HG03378 (cell line): ENCODE results near the gene TSC1.

ENCODE experiments used
- ATAC-seq: cut with Tn5 transposase; IDR thresholded peaks from one replicate; pipeline ENCODE4 v1.9.1; 2021; ENCODE audit warnings: mild to moderate bottlenecking, moderate library complexity; ENCODE audit not compliant: unreplicated experiment

The TSC1 gene

DNA sequence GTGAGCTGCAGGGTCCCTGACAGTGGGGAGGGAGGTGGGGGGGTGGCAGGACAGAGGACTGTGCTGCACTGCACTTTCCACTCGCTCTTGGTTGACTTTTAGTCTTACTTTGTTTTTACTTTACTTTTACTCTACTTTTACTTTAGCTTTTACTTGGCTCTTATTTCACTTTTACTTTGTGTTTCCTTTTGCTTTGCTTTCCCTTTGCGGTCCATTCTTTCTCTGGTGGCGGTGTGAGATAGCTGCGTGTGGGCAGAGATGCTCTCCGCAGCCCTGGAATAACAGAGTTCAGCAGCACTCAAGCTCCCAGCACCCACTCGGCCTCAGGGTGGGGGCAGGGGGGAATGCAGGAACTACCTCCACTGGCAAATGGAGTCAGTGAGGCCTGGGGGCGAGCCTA, 71.0 kb downstream of the TSC1 start:
- no peak for ATAC-seq

DNA sequence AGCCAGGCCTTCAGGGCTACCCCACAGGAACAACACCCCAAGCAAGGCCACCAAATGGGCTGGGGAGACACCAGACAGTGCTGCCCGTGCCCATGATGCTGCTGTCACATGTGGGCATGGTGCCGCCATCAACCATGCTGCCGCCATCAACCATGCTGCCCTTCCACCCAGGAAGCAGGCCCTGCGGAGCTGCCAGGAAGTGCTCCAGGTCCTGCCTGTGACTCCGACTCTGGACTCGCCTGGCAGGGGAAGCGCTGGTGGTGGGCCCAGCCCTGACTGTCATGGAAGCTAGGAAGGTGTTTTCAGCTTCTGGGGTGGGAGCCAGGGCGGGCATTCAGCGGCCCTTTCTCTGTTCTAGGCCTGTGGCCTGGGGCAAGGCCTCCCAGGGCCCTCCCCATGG, 75.2 kb downstream of the TSC1 start:
- ATAC-seq = no peak

GRCh38 chr9:132866898-132867297, 77.5 kb downstream of the TSC1 start:
- no peak for ATAC-seq

DNA sequence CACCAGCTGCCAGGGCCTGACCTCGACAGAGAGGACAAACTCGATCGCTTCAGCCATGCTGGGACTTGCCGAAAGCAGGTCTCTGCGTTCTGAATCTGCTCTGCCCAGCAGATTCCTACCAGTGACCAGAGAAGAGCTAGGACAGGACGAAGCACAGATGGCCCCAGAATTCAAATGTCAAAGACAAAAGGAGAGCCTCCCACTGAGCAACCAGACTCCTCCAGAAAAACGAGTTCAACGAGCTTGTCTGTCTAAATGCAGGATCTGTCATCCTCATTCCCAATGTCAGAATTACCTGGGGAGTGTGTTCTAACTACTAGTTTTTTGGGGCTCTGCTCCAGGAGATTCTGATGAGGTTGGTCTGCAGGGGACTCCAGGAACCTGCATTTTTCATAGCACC, 79.7 kb downstream of the TSC1 start:
- ATAC-seq = no peak

GRCh38 chr9:132864277-132864676, 80.1 kb downstream of the TSC1 start:
- ATAC-seq = no peak

DNA sequence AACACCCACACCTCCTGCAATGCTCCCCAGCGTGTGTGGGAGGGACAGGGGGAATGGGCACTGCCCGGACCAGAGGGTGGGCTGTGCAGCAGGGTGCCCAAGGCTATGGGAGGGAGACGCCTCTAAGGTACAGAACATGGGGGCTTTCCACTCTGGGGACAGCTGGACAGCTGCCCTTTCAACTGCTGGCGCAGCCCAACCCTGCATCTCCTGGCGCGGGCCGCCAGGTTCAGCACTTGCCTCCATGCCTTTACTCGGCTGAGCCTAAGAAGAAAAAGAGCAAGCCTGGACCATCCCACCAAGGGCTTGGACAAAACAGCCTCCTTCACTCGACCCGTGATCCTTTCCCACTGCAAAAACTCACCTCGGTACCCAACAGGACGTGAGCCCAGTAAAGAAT, 81.3 kb downstream of the TSC1 start:
- no peak for ATAC-seq

DNA sequence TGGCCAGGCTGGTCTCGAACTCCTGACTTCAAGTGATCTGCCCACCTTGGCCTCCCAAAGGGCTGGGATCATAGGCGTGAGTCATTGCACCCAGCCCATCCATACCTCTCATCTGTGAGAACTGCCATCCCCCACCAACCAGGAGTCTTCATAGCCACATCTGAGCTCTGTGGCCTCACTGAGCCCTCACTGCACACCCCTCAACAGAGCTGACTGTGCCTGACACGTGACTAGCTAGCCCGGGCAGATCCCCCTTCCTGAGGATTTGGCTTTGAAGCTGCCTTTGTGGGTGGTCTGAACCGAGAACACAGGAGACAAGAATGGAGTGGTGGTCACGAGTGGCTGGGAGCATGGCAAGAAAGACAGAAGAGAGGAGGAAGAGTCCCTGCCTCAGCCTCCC, 81.9 kb downstream of the TSC1 start:
- ATAC-seq = no peak

- ATAC-seq = no peak
These were observed 82.8 kb downstream of the TSC1 start for GRCh38 chr9:132861666-132862065.

DNA sequence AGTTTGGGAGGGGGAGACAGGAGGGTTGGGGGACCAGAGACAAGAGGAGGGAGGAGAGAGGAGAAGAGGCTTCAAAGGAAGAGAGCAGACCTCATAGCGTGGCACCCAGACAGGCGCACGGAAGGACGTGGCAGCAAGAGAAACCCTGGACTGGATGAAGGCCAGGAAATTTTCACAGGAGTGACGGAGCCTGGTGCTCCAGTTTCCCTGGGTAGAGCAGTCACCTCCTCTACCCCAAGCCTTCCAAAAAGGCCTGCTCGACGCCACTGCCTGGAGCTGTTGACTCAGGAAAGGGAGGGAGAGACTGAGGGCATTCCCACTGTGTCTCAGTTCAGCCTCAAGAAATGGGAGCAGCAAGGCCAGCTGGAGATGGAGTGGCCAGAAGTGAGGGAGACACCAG, 85.7 kb downstream of the TSC1 start:
- ATAC-seq = no peak

GRCh38 chr9:132857616-132858342, 86.6 kb downstream of the TSC1 start:
- no peak for ATAC-seq

DNA sequence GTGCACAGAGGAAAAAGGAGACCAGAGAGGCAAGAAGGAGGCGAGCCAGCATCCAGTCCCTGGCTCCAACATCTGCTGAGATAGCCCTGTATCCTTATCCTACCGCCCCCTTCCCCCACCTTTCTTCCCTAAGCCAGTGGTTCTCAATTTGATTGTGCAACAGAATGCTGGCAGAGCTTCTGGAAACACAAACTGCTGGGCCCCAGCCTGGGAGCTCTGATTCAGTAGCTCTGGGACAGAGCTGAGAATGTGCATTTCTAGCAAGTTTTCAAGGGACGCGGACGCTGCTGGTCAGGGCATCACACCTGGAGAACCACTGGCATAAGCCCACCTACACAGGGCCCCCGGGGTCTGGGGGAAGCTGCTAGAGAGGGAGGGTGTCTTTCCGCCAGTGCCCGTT, 87.4 kb downstream of the TSC1 start:
- no peak for ATAC-seq

GRCh38 chr9:132855904-132856303, 88.5 kb downstream of the TSC1 start:
- ATAC-seq = no peak

DNA sequence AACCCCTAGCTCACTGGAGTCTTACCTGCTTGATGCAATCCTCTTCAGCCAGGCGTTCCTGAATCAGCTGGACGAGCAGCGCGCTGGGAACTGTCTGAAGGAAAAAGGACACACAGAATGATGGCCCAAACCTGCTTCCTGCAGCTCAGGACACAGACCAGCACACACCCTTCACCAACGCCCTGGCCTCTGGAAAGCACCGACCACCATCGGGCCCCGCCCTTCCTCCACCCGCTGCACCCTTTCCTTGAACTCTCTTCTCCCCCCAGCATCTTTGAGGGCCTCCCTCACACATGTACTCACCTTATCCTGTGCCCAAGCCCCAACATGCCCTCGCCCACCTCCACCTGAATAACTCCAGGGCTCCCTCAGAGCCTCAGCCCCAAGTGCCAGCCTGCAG, 89.6 kb downstream of the TSC1 start:
- ATAC-seq = no peak

DNA sequence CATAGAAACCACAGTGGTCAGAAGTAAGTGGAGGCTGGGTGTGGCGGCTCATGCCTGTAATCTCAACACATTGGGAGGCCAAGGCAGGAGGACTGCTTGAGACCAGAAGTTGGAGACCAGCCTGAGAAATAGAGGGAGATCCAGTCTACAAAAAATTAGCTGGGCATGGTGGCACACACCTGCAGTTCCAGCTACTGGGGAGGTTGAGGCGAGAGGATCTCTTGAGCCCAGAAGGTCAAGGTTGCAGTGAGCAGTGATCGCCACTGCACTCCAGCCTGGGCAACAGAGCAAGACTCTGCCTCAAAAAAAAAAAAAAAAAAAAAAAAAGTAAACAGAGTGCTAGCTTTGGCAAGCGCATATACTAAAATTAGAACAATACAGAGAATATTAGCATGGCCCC, 90.9 kb downstream of the TSC1 start:
- ATAC-seq = no peak

DNA sequence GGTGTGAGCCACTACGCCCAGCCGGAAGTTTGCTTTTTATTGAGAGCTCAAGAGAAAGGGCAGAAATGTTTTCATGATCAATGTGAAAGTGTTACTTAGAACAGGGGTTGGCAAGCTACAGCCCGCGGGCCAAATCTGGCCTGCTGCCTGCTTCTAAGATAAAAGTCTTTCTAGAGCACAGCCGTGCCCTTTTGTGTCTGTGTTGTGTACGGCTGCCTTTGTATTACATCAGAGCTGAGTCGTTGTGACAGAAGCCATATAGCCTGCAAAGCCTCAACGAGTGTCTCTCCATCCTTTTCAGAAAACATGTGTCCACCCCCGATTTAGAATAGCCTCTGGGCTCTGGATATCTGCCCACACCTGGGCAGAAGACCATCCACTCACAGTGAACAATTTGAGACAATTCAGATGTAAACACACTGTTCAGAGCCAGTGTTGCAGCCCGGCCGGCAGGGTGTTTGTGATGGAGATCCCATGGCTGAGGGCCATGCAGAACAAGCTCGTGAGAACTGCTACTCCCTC, 95.2 kb downstream of the TSC1 start:
- ATAC-seq = no peak

DNA sequence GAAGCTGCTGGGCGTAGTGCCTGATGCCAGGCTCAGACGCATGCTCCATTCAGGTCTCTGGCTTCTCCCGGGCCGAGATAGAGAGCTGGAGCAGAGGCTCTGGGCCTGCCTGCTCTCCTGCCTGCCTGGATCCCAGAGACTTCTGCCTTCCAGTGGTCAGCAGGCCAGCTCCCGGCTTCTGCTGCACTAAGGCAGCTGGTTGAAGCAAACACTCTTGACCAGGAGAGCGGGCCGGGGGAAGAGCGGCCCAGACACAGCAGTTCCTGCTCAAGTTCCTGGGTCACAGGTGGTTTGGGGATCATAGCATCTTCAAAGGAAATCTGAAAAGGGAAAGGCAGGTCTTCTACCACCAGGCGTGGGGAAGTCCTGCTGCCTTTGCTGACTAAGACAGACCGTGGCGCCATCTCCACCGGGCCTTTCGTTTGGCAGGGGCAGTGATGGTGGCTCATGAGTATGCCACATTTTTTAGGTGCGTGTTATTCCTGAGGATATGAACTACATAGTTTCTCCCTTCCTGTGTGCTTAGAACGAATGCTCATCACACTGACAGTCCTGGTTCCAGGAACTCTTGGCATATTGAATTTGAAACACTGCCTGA, 97.4 kb downstream of the TSC1 start:
- no peak for ATAC-seq

DNA sequence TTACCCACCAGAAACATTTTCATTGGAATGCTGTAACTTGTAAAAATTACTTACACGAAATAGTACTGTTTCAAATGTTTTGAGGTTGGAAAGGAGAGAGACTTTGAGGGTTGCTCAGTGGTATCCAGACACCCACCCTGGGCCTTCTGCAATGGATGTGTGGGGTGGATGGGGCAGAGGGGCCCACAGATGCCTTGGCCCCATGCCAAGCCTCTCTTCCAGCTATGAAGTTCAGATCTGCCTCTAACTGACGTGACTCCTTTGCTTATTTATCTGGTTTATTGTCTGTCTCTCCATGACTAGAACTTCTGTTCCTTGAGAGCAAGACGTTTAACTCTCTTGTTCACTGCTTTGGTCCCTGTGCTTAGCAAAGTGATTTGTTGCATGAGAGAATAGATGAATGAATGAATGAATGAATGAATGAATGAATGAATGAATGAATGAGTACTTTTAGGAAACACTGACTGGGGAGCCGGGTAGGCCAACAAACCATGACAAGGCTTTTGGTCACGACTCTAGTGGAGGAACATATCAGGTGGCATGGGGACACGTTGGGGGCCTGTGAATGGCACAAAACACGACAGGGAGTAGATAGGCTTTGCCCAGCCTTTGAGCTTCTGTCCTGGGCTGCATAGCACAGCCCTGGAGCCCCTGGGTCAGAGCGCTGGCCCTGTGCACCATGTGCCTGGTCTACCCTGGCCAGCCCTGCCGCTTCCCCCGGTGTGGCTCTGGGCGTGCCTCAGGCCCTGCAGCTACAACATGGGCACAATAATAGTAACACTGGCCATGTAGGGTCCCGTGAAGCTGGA, 98.1 kb downstream of the TSC1 start:
- no peak for ATAC-seq

DNA sequence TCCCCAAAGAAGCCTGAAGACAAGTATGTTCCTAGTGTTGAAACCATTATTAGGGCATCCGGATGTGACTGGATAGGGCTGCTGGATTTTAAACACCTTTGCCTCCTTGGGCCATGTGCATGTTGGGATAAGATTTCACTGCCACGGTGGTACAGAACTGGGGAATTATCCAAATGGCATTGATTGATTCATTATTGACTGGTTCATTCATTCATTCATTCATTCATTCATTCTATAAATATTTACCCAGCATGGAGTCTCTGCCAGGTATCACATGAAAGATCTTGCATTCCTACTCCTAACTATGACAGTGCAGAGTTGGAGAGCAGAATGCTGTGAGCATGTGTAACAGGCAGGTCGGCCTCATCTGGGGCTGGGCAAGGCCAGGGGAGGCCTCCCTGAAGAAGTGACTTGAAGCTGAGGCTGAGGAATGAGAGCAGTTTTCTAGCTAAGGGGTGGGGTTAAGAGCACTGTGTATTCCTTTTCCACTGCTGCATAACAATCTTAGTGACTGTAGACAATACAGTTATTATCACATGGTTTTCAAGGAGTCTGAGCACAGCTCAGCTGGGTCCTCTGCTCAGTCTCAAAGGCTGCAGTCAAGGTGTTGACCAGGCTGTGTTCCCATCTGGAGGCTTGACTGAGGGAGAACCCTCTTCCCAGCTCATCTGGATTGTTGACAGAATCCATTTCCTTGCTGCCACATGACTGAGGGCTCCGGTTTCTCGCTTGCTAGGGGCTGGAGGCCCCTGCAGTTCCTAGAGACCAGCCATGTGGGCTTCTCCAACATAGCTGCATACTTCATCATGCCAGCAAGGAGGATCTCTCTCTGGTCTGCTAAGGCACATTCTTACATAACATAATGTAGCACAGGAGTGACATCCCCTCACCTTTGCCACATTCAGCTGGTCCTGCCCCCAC, 102.0 kb downstream of the TSC1 start:
- no peak for ATAC-seq
